GM18517 (cell line): ENCODE measurements around the gene LRRC8D.

ENCODE experiments used
- ATAC-seq: cut with Tn5 transposase; IDR thresholded peaks from one replicate; pipeline ENCODE4 v1.9.1; 2021; ENCODE audit warnings: mild to moderate bottlenecking, moderate library complexity; ENCODE audit not compliant: unreplicated experiment

The LRRC8D gene

GRCh38 chr1:89953131-89953626, 132.3 kb downstream of the LRRC8D start:
- no peak for ATAC-seq

GRCh38 chr1:89953929-89954328, 133.1 kb downstream of the LRRC8D start:
- no peak for ATAC-seq

DNA sequence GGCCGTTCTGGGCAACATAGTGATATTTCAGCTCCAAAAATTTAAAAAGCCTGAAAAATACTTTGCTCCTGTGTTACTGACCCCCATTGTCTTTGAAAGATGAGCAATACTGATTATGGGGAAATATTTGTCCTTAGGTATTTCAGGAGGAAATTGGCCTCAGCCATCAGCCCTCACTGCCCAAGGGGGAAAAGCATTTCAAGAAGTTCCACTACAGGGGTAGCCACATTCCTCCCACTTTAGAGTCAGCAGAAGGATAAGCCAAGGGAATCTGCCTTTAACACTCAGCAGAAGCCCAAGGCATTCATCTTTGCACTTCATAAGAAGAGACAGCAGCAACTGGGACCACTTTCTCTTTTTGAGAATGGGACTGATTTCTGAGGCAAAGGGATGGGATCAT, 133.6 kb downstream of the LRRC8D start:
- ATAC-seq = no peak

DNA sequence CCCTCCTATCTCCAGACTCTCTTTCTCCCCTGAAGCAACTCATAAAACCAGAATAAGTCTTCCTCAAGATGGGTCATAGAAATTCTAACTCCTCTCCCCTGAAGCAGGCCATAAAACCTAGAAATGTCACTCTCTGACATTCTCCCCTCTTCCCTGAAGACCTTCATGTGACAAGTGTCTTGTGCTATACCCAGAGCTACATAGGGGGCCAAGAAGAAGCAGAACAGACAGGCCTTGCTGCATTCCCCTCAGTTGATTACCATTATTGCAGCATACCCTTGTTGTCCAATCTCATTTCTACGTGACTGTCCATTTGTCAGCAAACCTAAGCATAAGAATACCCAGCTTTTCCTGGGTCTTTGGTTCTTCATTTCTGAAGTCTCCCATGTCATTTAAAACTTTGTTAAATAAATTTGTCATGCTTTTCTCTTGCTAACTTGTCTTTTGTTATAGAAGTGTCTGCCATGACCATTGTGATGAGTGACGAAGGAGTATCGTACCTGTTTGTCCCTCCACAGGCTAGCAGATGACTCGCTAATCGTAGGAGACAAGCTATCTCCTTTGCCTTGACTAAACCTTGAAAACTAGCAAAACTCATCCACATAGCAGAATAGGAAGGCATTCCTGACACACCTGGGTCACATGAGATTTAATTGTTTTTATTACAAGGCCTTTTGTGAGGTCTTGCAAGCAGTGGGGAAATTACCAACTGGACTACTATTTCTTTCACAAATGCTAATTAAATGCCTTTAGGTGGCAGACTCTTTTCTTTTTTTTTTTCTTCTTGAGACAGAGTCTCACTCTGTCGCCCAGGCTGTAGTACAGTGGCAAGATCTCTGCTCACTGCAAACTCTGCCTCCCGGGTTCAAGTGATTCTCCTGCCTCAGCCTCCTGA, 134.7 kb downstream of the LRRC8D start:
- no peak for ATAC-seq

GRCh38 chr1:89957107-89957506, 136.3 kb downstream of the LRRC8D start:
- ATAC-seq = no peak

GRCh38 chr1:89958851-89959654, 138.2 kb downstream of the LRRC8D start:
- ATAC-seq = no peak

GRCh38 chr1:89959719-89960118, 138.9 kb downstream of the LRRC8D start:
- ATAC-seq = no peak

DNA sequence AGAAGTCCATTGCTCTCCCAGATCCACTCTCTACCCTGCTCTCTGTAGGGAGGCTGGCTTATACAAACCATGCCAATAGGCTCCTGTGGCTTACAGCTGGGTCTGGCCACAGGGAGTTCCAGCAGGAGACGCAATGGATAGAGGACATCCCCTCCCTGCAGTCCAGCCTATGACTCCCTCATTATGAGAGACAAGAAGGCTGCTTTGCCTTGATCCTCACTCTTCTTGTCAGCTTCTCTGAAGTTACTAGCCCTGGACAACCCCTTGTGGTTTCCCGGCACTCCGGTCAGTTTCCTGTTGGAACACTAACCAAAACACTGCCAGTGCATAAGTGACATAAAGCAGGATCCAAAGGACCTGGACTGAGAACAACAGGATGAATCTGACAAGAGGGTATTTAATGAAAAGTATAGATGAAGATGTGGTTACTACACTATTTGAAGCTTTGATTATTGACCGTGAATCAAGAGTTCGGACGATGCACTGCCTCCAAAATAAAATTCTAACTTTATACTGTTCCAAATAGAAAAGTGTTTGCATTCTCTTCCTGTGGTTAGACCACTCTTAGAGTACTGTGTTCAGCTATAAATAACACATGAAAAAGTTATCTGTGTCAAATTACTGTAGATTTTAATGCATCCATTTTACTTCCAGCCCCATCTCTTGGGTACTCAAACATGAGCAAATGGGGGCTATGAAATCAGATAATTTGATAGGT, 141.4 kb downstream of the LRRC8D start:
- ATAC-seq = no peak

- no peak for ATAC-seq
These were observed 141.9 kb downstream of the LRRC8D start for GRCh38 chr1:89962742-89963075.

DNA sequence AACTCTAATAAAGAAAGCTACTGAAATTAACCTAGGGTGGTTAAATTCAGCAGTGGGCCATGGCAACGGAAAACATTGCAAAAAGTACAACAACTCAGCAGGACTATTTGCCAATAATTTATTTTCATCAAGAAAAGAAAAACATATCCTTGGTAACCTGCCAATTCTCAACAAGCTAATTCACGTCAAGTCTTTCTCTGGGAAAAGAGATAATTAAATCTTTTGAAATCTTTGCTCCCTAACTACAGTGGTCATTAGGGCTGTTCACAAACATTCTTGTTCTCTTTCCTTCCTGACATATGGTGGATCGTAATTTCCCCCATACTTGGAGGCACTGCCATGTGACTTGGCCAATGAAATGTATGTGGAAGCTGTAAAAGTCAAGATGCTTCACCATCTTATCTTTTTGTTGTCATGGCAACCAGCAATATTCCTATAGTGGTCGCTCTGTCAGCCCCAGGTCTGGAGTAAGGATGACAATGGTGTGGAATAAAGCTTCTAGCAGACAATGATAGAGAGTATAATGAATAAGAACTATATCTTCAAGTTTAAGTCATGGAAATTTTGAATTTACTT, 144.4 kb downstream of the LRRC8D start:
- no peak for ATAC-seq

- no peak for ATAC-seq
These were observed 145.8 kb downstream of the LRRC8D start for GRCh38 chr1:89966656-89967055.

GRCh38 chr1:89971600-89971999, 150.8 kb downstream of the LRRC8D start:
- ATAC-seq = no peak

DNA sequence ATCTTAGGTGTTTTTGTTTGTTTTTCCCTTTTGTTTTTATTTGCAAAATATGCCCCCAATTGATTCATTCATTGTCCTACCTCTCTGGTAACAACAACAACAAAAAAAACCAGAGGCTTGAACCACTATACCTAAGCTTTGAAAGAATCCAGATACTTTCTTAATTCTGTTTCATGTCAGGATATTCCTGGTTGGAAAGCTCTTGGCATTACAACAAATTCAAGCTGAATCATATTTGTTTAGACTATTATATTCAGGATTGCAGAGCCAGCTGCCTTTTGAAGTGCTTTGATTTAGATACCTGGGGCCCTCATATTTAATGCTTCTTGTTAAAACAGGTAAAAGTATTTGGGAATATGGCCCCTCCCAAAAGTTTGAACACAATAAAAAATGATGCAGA, 151.2 kb downstream of the LRRC8D start:
- no peak for ATAC-seq

- no peak for ATAC-seq
These were observed 152.8 kb downstream of the LRRC8D start for GRCh38 chr1:89973471-89974127.

- ATAC-seq = no peak
These were observed 153.4 kb downstream of the LRRC8D start for GRCh38 chr1:89974256-89974655.

- no peak for ATAC-seq
These were observed 154.1 kb downstream of the LRRC8D start for GRCh38 chr1:89974696-89975470.

- no peak for ATAC-seq
These were observed 154.8 kb downstream of the LRRC8D start for GRCh38 chr1:89975540-89976125.

GRCh38 chr1:89978755-89979154, 157.9 kb downstream of the LRRC8D start:
- ATAC-seq = no peak

DNA sequence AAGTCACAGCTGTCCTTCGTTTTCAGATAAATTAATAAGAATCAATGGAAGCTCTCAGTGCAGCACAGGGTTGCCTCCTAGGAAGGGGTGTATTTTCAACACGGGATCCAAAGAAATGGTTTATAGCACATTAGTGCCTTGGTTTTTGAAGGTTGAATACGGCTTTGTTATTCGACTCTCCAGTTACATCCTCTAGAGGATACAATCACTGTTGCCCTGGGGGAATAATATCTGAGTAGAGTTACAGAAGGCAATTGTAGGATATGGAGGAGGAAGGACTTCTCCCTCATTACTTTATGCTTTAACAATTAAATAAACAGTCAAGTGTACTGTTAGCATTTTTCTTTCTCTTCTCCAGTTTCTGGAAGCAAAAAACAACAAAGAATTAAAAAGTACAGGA, 159.8 kb downstream of the LRRC8D start:
- ATAC-seq = no peak
